Small intestine (tissue), 7 donors: Measurements from ENCODE around the gene ZBTB4. TPM values are rescaled to one million over a fixed set of nuclear protein-coding genes. Genes with fewer than 3 reads are reported as not detected.
"Not testable (repeated sequence)": the region's sequence is repeated elsewhere in the genome, so short reads cannot be mapped to it uniquely, and the experiment has no call there.

Source experiments
- DNase-seq, 2 donors: peaks; one replicate each; pipeline versions ENCODE4 v3.0.0 to v3.0.0-alpha.2; 2013
- FAIRE-seq: peaks from 2 replicates; lab custom pipeline; 2012; peaks lifted over from hg19 to GRCh38; lab: Jason Lieb, UNC
- H3K27ac ChIP-seq, 3 donors: one replicate each; pipeline ENCODE4 v1.5.1; 2013; ENCODE audit warnings: low read length in 2 of 3, mild to moderate bottlenecking in 2 of 3, control low read depth in 1 of 3, inconsistent platforms in 1 of 3, low read depth in 1 of 3, moderate library complexity in 1 of 3
- H3K27me3 ChIP-seq, 3 donors: one replicate each; pipeline ENCODE4 v1.6.1; 2013; ENCODE audit warnings: low read length in 3 of 3, inconsistent platforms in 1 of 3; ENCODE audit not compliant: control insufficient read depth in 3 of 3, insufficient read depth in 3 of 3
- H3K36me3 ChIP-seq, 3 donors: one replicate each; pipeline ENCODE4 v1.6.1; 2013; ENCODE audit warnings: low read length in 3 of 3, inconsistent platforms in 1 of 3, low read depth in 1 of 3, mild to moderate bottlenecking in 1 of 3, moderate library complexity in 1 of 3; ENCODE audit not compliant: control insufficient read depth in 3 of 3, insufficient read depth in 2 of 3
- H3K4me1 ChIP-seq, 3 donors: one replicate each; pipeline ENCODE4 v1.6.1; 2013; ENCODE audit warnings: low read length in 2 of 3, inconsistent platforms in 1 of 3, low read depth in 1 of 3, mild to moderate bottlenecking in 1 of 3, moderate library complexity in 1 of 3; ENCODE audit not compliant: control insufficient read depth in 3 of 3, insufficient read depth in 2 of 3
- H3K4me3 ChIP-seq, 3 donors: one replicate each; pipeline ENCODE4 v1.5.1; 2013; ENCODE audit warnings: low read length in 3 of 3, control low read depth in 1 of 3, inconsistent platforms in 1 of 3, low read depth in 1 of 3, mild to moderate bottlenecking in 1 of 3, moderate library complexity in 1 of 3
- H3K9me3 ChIP-seq, 2 donors: one replicate each; pipeline ENCODE4 v1.6.1; 2013; ENCODE audit warnings: low read depth in 1 of 2, low read length in 1 of 2; ENCODE audit not compliant: control insufficient read depth in 2 of 2, insufficient read depth in 1 of 2
- WGBS, 3 donors: extraction: QIAGEN DNeasy Blood & Tissue Kit; methylation state at CpG; one replicate each; pipeline ENCODE4 v1.1.7; 2013; 5-methylcytosine and 5-hydroxymethylcytosine counted together
- polyA plus RNA-seq, 4 donors: library from polyadenylated mRNA; stranded (reverse) in 3 of 4; unstranded in 1 of 4; fragments of 200-250 nt in 3 of 4; fragments of 120-200 nt in 1 of 4; gene quantifications; one replicate each; pipeline versions ENCODE4 v1.2.1 to v1.2.3, GENCODE V29; 2013
- donor health status: healthy with polysubstance abuse.
- donor health status: control.
- donor health status: control.
- donor health status: Bipolar disorder and iron deficiency.
- donor health status: healthy.

The ZBTB4 gene
- polyA plus RNA-seq, 4 donors = 7.6 to 76.4 (median 12.4) TPM

GRCh38 chr17:7471729-7472128, 7.7 kb downstream of the ZBTB4 start:
- no peaks in the 10 kb centered on the region for H3K9me3 ChIP-seq
- no peak overlapping the region for H3K4me3 ChIP-seq
- 84 to 90% (median 86%) methylated on average over 2 of the region's 2 CpGs for WGBS, 3 donors
- peaks cover 0 to 65% (median 0%) of the 10 kb centered on the region in 3 donors for H3K36me3 ChIP-seq
- no peak for FAIRE-seq
- no peak for DNase-seq
- peaks cover 0 to 31% (median 2%) of the 10 kb centered on the region in 3 donors for H3K4me1 ChIP-seq
- no peaks in the 10 kb centered on the region for H3K27me3 ChIP-seq
- no peak overlapping the region for H3K27ac ChIP-seq

- peaks cover 0 to 69% (median 4%) of the 10 kb centered on the region in 3 donors for H3K36me3 ChIP-seq
- WGBS, 3 donors = 49 to 73% (median 57%) methylated on average over 8 of the region's 8 CpGs
- DNase-seq = peak in 1 of 2 donors; percentile 45
- not testable (repeated sequence) for H3K4me3 ChIP-seq, FAIRE-seq, H3K27me3 ChIP-seq, H3K9me3 ChIP-seq, H3K27ac ChIP-seq
- H3K4me1 ChIP-seq = peaks cover 0 to 19% (median 2%) of the 10 kb centered on the region in 3 donors
These were observed 8.9 kb downstream of the ZBTB4 start for GRCh38 chr17:7470457-7470973.

GRCh38 chr17:7469843-7470242, 9.6 kb downstream of the ZBTB4 start:
- peaks cover 0 to 69% (median 5%) of the 10 kb centered on the region in 3 donors for H3K36me3 ChIP-seq
- 92 to 96% (median 95%) methylated on average over 12 of the region's 12 CpGs for WGBS, 3 donors
- H3K9me3 ChIP-seq, FAIRE-seq, H3K4me3 ChIP-seq, H3K27ac ChIP-seq, H3K27me3 ChIP-seq, DNase-seq: not testable (repeated sequence)
- H3K4me1 ChIP-seq = peaks cover 0 to 13% (median 2%) of the 10 kb centered on the region in 3 donors

GRCh38 chr17:7468804-7469389, 10.5 kb downstream of the ZBTB4 start:
- H3K4me3 ChIP-seq = no peak overlapping the region
- FAIRE-seq = no peak
- H3K36me3 ChIP-seq = peaks cover 0 to 68% (median 5%) of the 10 kb centered on the region in 3 donors
- no peaks in the 10 kb centered on the region for H3K27me3 ChIP-seq
- H3K4me1 ChIP-seq = peaks cover 0 to 8% (median 2%) of the 10 kb centered on the region in 3 donors
- H3K9me3 ChIP-seq = no peaks in the 10 kb centered on the region
- no peak overlapping the region for H3K27ac ChIP-seq
- DNase-seq = no peak
- WGBS, 3 donors = 83 to 85% (median 84%) methylated on average over 12 of the region's 12 CpGs

GRCh38 chr17:7468290-7468689, 11.1 kb downstream of the ZBTB4 start:
- Histone ChIP-seq H3K27me3 (no peaks in the 10 kb centered on the region), H3K4me3 (no peak overlapping the region), H3K27ac (no peak overlapping the region), H3K4me1 (peaks cover 0 to 8% (median 2%) of the 10 kb centered on the region in 3 donors), H3K9me3 (no peaks in the 10 kb centered on the region), H3K36me3 (peaks cover 0 to 68% (median 7%) of the 10 kb centered on the region in 3 donors)
- 93 to 96% (median 95%) methylated on average over 11 of the region's 11 CpGs for WGBS, 3 donors
- FAIRE-seq (no peak), DNase-seq (no peak)

- peak overlapping the region in 1 of 3 donors; percentile 41 for H3K27ac ChIP-seq
- DNase-seq = no peak
These were observed 11.9 kb downstream of the ZBTB4 start for GRCh38 chr17:7467498-7467897.

GRCh38 chr17:7466639-7467341, 12.6 kb downstream of the ZBTB4 start:
- peaks cover 3 to 76% (median 8%) of the 10 kb centered on the region in 3 donors for H3K36me3 ChIP-seq
- no peaks in the 10 kb centered on the region for H3K9me3 ChIP-seq
- peak overlapping the region in 1 of 3 donors; percentile 41 for H3K27ac ChIP-seq
- DNase-seq (no peak), FAIRE-seq (no peak)
- WGBS, 3 donors = 87 to 95% (median 88%) methylated on average over 15 to 16 of the region's 16 CpGs
- peaks cover 0 to 7% (median 2%) of the 10 kb centered on the region in 3 donors for H3K4me1 ChIP-seq
- no peaks in the 10 kb centered on the region for H3K27me3 ChIP-seq
- no peak overlapping the region for H3K4me3 ChIP-seq

More at GRCh38 chr17:7467498-7467897, 11.9 kb downstream of the ZBTB4 start:
- no peak for FAIRE-seq
- Histone ChIP-seq H3K4me1 (peaks cover 0 to 8% (median 2%) of the 10 kb centered on the region in 3 donors), H3K4me3 (no peak overlapping the region), H3K9me3 (no peaks in the 10 kb centered on the region), H3K36me3 (peaks cover 2 to 74% (median 8%) of the 10 kb centered on the region in 3 donors), H3K27me3 (no peaks in the 10 kb centered on the region)
- WGBS, 3 donors = 84 to 96% (median 94%) methylated on average over 3 of the region's 3 CpGs

- H3K27me3 ChIP-seq = no peaks in the 10 kb centered on the region
- H3K27ac ChIP-seq = peak overlapping the region in 1 of 3 donors; percentile 41
- no peak overlapping the region for H3K4me3 ChIP-seq
- FAIRE-seq = no peak
- peaks cover 3 to 78% (median 8%) of the 10 kb centered on the region in 3 donors for H3K36me3 ChIP-seq
- peaks cover 0 to 3% (median 2%) of the 10 kb centered on the region in 3 donors for H3K4me1 ChIP-seq
- no peaks in the 10 kb centered on the region for H3K9me3 ChIP-seq
- 88 to 94% (median 90%) methylated on average over 9 of the region's 9 CpGs for WGBS, 3 donors
- DNase-seq = no peak
These were observed 13.2 kb downstream of the ZBTB4 start for GRCh38 chr17:7466318-7466638.
